Measurements from ENCODE around the gene FHOD1. TPM values are rescaled to one million over a fixed set of nuclear protein-coding genes. Genes with fewer than 3 reads are reported as not detected.

FHOD1 gene
- total and polyA plus RNA-seq, 7 donors = 4.8 to 25.2 (median 9.2) TPM

GRCh38 chr16:67245186-67245585, 2.1 kb downstream of the FHOD1 start:
- Histone ChIP-seq H3K4me1 (peaks cover 0 to 77% (median 60%) of the 10 kb centered on the region in 4 donors), H3K27ac (peak overlapping the region; percentile 80 to 89 (median 83)), H3K9me3 (no peaks in the 10 kb centered on the region), H3K4me3 (peak overlapping the region in 1 of 4 donors; percentile 62), H3K27me3 (peaks cover 7 to 20% (median 13%) of the 10 kb centered on the region in 3 donors), H3K36me3 (no peaks in the 10 kb centered on the region)
- TF ChIP-seq CTCF (IDR thresholded peaks at IDR 0.05) (no peak), POLR2AphosphoS5 (IDR thresholded peaks at IDR 0.05) (no peak), EP300 (IDR thresholded peaks at IDR 0.05) (no peak), POLR2A (IDR thresholded peaks at IDR 0.05) (no peak)
- 53 to 54% methylated on average over 4 of the region's 4 CpGs for WGBS, 2 donors
- DNase-seq = peak; percentile 56
- intact Hi-C loops (cut with DNase I) = loop anchor here (1.0 to 5.0 kb wide), 2 partner anchors 62 to 152 kb away; partner anchors contain the start of gene MATCAP1

GRCh38 chr16:67244387-67245185, 2.7 kb downstream of the FHOD1 start:
- peak; percentile 83 for DNase-seq
- no peaks in the 10 kb centered on the region for H3K9me3 ChIP-seq
- TF ChIP-seq CTCF (IDR thresholded peaks at IDR 0.05) (no peak), EP300 (IDR thresholded peaks at IDR 0.05) (no peak), POLR2A (IDR thresholded peaks at IDR 0.05) (no peak), POLR2AphosphoS5 (IDR thresholded peaks at IDR 0.05) (peak in 1 of 4 donors; percentile 14)
- H3K36me3 ChIP-seq = no peaks in the 10 kb centered on the region
- H3K4me3 ChIP-seq = no peak overlapping the region
- intact Hi-C loops (cut with DNase I) = loop anchor here (1.0 to 5.0 kb wide), 2 partner anchors 61 to 153 kb away; partner anchors contain the start of gene MATCAP1
- H3K27ac ChIP-seq = peak overlapping the region; percentile 80 to 89 (median 83)
- peaks cover 0 to 78% (median 60%) of the 10 kb centered on the region in 4 donors for H3K4me1 ChIP-seq
- 19 to 39% methylated on average over 5 of the region's 5 CpGs for WGBS, 2 donors
- peaks cover 7 to 14% (median 7%) of the 10 kb centered on the region in 3 donors for H3K27me3 ChIP-seq

DNA sequence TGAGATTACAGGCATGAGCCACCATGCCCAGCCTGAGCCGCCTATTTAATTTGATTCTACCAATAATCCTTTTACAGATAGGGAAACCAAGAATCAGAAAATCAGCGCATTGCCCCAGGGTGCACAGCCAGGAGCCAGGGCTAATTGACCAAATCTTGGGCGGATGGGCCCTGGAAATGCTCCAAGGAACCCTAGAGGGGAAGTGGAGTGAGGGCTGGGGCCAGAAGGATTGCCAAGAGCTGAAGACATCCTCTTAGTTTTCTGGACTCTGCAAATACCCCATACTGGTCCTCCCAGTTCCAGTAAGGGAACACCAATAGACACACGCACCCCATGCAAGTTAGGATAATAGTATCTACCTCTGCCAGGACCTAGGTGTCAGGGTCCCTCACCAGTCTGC, 3.8 kb downstream of the FHOD1 start:
- 84 to 85% methylated on average over 4 of the region's 4 CpGs for WGBS, 2 donors
- H3K9me3 ChIP-seq = no peaks in the 10 kb centered on the region
- intact Hi-C loops (cut with DNase I) = no loop called here
- H3K27me3 ChIP-seq = peaks cover 0 to 3% (median 2%) of the 10 kb centered on the region in 3 donors
- DNase-seq = no peak
- H3K4me3 ChIP-seq = no peak overlapping the region
- peak overlapping the region; percentile 80 to 89 (median 83) for H3K27ac ChIP-seq
- peaks cover 0 to 11% (median 2%) of the 10 kb centered on the region in 4 donors for H3K36me3 ChIP-seq
- no peak for TF ChIP-seq POLR2A (IDR thresholded peaks at IDR 0.05)
- no peak for TF ChIP-seq POLR2AphosphoS5 (IDR thresholded peaks at IDR 0.05)
- no peak for TF ChIP-seq CTCF (IDR thresholded peaks at IDR 0.05)
- TF ChIP-seq EP300 (IDR thresholded peaks at IDR 0.05) = no peak
- peaks cover 0 to 70% (median 50%) of the 10 kb centered on the region in 4 donors for H3K4me1 ChIP-seq

- H3K36me3 ChIP-seq = peaks cover 3 to 23% (median 11%) of the 10 kb centered on the region in 4 donors
- H3K27me3 ChIP-seq = no peaks in the 10 kb centered on the region
- no peaks in the 10 kb centered on the region for H3K9me3 ChIP-seq
- peak overlapping the region in 2 of 4 donors; percentile 58 to 65 for H3K27ac ChIP-seq
- DNase-seq = no peak
- intact Hi-C loops (cut with DNase I) = no loop called here
- 85 to 87% methylated on average over 4 of the region's 4 CpGs for WGBS, 2 donors
- no peak overlapping the region for H3K4me3 ChIP-seq
- TF ChIP-seq CTCF (IDR thresholded peaks at IDR 0.05) = no peak
- TF ChIP-seq POLR2A (IDR thresholded peaks at IDR 0.05) = no peak
- TF ChIP-seq EP300 (IDR thresholded peaks at IDR 0.05) = no peak
- no peak for TF ChIP-seq POLR2AphosphoS5 (IDR thresholded peaks at IDR 0.05)
- peaks cover 0 to 60% (median 39%) of the 10 kb centered on the region in 4 donors for H3K4me1 ChIP-seq
Observed at GRCh38 chr16:67242138-67242730, 5.0 kb downstream of the FHOD1 start.
